HepG2 (cell line): ENCODE data around the gene HTR7. TPM values are rescaled to one million over a fixed set of nuclear protein-coding genes. Genes with fewer than 3 reads are reported as not detected.

Experiments
- ARID2 ChIP-seq: sonication (generic); formaldehyde crosslinking; IDR thresholded peaks from 2 replicates; pipeline ENCODE4 v1.8.1; 2022; ENCODE audit warnings: mild to moderate bottlenecking, missing genetic modification reagents, borderline replicate concordance
- BORCS8-MEF2B ChIP-seq: sonication (generic); formaldehyde crosslinking; IDR thresholded peaks from 2 replicates; pipeline ENCODE4 v1.8.0; 2022; ENCODE audit warnings: mild to moderate bottlenecking, missing genetic modification reagents
- CHD2 ChIP-seq: IDR thresholded peaks from 2 replicates; pipeline ENCODE4 v1.6.1; 2011; ENCODE audit warnings: low read depth, low read length, improper control_type of control experiment
- GZF1 ChIP-seq: sonication (generic); formaldehyde crosslinking; IDR thresholded peaks from 2 replicates; pipeline ENCODE4 v1.5.1; 2020; ENCODE audit warnings: mild to moderate bottlenecking, missing genetic modification reagents
- HMGXB4 ChIP-seq, 2 experiments: sonication (generic) in 1 of 2; formaldehyde crosslinking in 1 of 2; IDR thresholded peaks; 2 replicates each; pipeline versions ENCODE4 v1.4.0 to v1.6.1; 2018 to 2020; ENCODE audit warnings: missing genetic modification reagents in 2 of 2, borderline replicate concordance in 1 of 2, low read depth in 1 of 2, mild to moderate bottlenecking in 1 of 2, missing biosample characterization in 1 of 2
- IRF2 ChIP-seq: IDR thresholded peaks from 2 replicates; pipeline ENCODE4 v1.6.1; 2018; ENCODE audit warnings: missing genetic modification reagents, missing compliant biosample characterization
- KMT2B ChIP-seq: IDR thresholded peaks from 2 replicates; pipeline ENCODE4 v1.6.1; 2016; ENCODE audit warnings: missing genetic modification reagents, missing compliant biosample characterization
- MAF1 ChIP-seq: sonication (generic); formaldehyde crosslinking; IDR thresholded peaks from 2 replicates; pipeline ENCODE4 v1.5.0; 2020; ENCODE audit warnings: missing genetic modification reagents, borderline replicate concordance
- MEF2D ChIP-seq: sonication (generic); formaldehyde crosslinking; IDR thresholded peaks from 2 replicates; pipeline ENCODE4 v1.5.1; 2020; ENCODE audit warnings: mild to moderate bottlenecking, missing genetic modification reagents
- NR2C2 ChIP-seq: sonication (generic); formaldehyde crosslinking; IDR thresholded peaks from 2 replicates; pipeline ENCODE4 v1.4.0; 2020; ENCODE audit warnings: missing genetic modification reagents, mild to moderate bottlenecking, moderate library complexity, borderline replicate concordance
- POGZ ChIP-seq: sonication (generic); formaldehyde crosslinking; IDR thresholded peaks from 2 replicates; pipeline ENCODE4 v1.4.0; 2020; ENCODE audit warnings: mild to moderate bottlenecking, missing genetic modification reagents
- ZBTB46 ChIP-seq: sonication (generic); formaldehyde crosslinking; IDR thresholded peaks from 2 replicates; pipeline ENCODE4 v1.4.0; 2020; ENCODE audit warnings: mild to moderate bottlenecking, missing genetic modification reagents, borderline replicate concordance
- ZFX ChIP-seq: sonication (generic); formaldehyde crosslinking; IDR thresholded peaks from 2 replicates; pipeline ENCODE4 v1.4.0; 2020; ENCODE audit warnings: mild to moderate bottlenecking, low read depth, missing genetic modification reagents, moderate library complexity
- ZNF251 ChIP-seq: sonication (generic); formaldehyde crosslinking; IDR thresholded peaks from 2 replicates; pipeline ENCODE4 v1.9.0; 2021; ENCODE audit warnings: mild to moderate bottlenecking, missing genetic modification reagents
- ZNF264 ChIP-seq: sonication (generic); formaldehyde crosslinking; IDR thresholded peaks from 2 replicates; pipeline ENCODE4 v1.4.0; 2020; ENCODE audit warnings: missing genetic modification reagents
- ZNF329 ChIP-seq: sonication (generic); formaldehyde crosslinking; IDR thresholded peaks from 2 replicates; pipeline ENCODE4 v1.9.0; 2021; ENCODE audit warnings: low read depth, mild to moderate bottlenecking, missing genetic modification reagents
- ZNF451 ChIP-seq: sonication (generic); formaldehyde crosslinking; IDR thresholded peaks from 2 replicates; pipeline ENCODE4 v1.5.0; 2020; ENCODE audit warnings: mild to moderate bottlenecking, missing genetic modification reagents
- ZNF546 ChIP-seq: sonication (generic); formaldehyde crosslinking; conservative IDR thresholded peaks from 2 replicates; pipeline ENCODE4 v1.8.1; 2023; ENCODE audit warnings: mild to moderate bottlenecking, missing genetic modification reagents
- polyA plus RNA-seq, 8 experiments: library from polyadenylated mRNA; depleted of rRNA in 3 of 8; stranded (reverse) in 7 of 8; unstranded in 1 of 8; fragments of >200 nt; fragmentation: Illumina TruSeq in 4 of 8; extraction: Trizol in 4 of 8; gene quantifications; 2 replicates each; pipeline versions ENCODE4 v1.2.1 to v1.2.3, GENCODE V29; 2011 to 2016; ENCODE audit warnings: low read depth in 4 of 8, missing spikeins in 1 of 8, mixed read lengths in 1 of 8; ENCODE audit not compliant: insufficient read depth in 1 of 8
- total RNA-seq, 5 experiments: library from RNA; depleted of rRNA; stranded (reverse); fragments of >200 nt; fragmentation: Illumina TruSeq; extraction: Trizol; gene quantifications; 2 replicates each; pipeline ENCODE4 v1.2.3, GENCODE V29; 2016; ENCODE audit warnings: low read depth in 1 of 5
- TF ChIP-seq, protein P1 (sequence below): IDR thresholded peaks from 2 replicates; pipeline ENCODE4 v1.6.1; 2016; ENCODE audit warnings: missing compliant biosample characterization, missing genetic modification reagents, borderline replicate concordance

HTR7 gene
- total and polyA plus RNA-seq, 2 of the 13 experiments (the other 11 are each of a cell fraction or from before 2014, with no cell fraction given) = 0.04 TPM; not detected in 1

DNA sequence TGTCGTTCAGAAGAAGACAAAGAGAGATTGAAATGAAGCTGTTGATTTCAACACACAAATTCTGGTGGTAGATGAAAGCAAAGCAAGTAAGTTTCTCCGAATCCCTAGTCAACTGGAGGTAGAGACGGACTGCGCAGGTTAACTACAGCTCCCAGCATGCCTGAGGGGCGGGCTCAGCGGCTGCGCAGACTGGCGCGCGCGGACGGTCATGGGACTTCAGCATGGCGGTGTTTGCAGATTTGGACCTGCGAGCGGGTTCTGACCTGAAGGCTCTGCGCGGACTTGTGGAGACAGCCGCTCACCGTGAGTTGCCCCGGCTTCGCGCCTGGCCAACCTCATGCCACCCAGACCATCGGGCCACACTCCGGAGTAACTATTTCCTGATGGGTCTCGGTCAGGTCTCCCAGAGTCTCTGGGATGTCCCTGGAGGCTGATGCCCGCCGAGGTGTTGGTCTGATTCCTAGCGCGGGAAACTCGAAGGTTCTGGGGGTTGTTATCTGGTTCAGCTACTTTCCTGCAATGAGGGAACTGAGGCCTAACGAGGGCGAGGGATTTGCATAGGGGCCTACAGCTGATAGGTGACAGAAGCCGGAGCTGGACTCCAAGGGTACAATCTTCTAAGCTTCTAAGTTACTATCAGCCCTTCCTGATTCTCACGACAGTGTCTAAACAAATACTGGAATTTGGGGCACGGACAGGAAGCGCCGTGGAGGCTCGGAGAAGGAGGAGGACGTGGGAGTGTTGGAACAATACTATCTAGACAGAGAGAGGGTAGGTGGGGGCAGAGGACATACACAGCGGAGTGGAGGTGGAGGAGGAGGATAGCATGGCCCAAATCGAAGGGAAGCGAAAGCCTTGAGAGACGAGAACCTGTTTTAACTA is 14.2 kb upstream of the HTR7 start, which contains the start of gene RPP30 (continued):
- TF ChIP-seq HMGXB4 (CRISPR knock-in tag; IDR thresholded peaks at IDR 0.05; ENCODE audit: borderline replicate concordance in 1 of 2, low read depth in 1 of 2) (peak in 1 of 2 experiments; percentile 63; a peak in 1 of 4 replicates), ZNF251 (no peak), KMT2B (CRISPR knock-in tag) (peak; percentile 83), ARID2 (CRISPR knock-in tag) (no peak), BORCS8-MEF2B (peak; percentile 85; the same call in 1 of the 2 replicates), ZNF546 (CRISPR knock-in tag) (0 out of 2 replicates have a peak, but pooled peaks have one; percentile 62), NR2C2 (CRISPR knock-in tag) (peak; percentile 58; the same call in 1 of the 2 replicates), POGZ (CRISPR knock-in tag) (peak; percentile 61), ZNF329 (CRISPR knock-in tag) (peak; percentile 83; the same call in 1 of the 2 replicates), IRF2 (CRISPR knock-in tag) (peak; percentile 89), ZBTB46 (CRISPR knock-in tag) (no peak), CHD2 (no peak), ZNF264 (no peak), ZNF451 (no peak), MAF1 (CRISPR knock-in tag) (no peak), ZFX (CRISPR knock-in tag) (peak; percentile 39), GZF1 (CRISPR knock-in tag) (0 out of 2 replicates have a peak, but pooled peaks have one; percentile 61), MEF2D (CRISPR knock-in tag) (0 out of 2 replicates have a peak, but pooled peaks have one; percentile 48)
- TF ChIP-seq, protein P1, sequence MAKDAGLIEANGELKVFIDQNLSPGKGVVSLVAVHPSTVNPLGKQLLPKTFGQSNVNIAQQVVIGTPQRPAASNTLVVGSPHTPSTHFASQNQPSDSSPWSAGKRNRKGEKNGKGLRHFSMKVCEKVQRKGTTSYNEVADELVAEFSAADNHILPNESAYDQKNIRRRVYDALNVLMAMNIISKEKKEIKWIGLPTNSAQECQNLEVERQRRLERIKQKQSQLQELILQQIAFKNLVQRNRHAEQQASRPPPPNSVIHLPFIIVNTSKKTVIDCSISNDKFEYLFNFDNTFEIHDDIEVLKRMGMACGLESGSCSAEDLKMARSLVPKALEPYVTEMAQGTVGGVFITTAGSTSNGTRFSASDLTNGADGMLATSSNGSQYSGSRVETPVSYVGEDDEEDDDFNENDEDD (CRISPR knock-in tag) = peak; percentile 77; the same call in 1 of the 2 replicates
